HS-5 (cell line): ENCODE data around the gene CUL7.
"Not testable (repeated sequence)": the region's sequence is repeated elsewhere in the genome, so short reads cannot be mapped to it uniquely, and the experiment has no call there.

Source experiments
- DNase-seq: peaks from one replicate; pipeline ENCODE4 v3.0.0-alpha.2; 2012; ENCODE audit warnings: low read depth

Gene CUL7

DNA sequence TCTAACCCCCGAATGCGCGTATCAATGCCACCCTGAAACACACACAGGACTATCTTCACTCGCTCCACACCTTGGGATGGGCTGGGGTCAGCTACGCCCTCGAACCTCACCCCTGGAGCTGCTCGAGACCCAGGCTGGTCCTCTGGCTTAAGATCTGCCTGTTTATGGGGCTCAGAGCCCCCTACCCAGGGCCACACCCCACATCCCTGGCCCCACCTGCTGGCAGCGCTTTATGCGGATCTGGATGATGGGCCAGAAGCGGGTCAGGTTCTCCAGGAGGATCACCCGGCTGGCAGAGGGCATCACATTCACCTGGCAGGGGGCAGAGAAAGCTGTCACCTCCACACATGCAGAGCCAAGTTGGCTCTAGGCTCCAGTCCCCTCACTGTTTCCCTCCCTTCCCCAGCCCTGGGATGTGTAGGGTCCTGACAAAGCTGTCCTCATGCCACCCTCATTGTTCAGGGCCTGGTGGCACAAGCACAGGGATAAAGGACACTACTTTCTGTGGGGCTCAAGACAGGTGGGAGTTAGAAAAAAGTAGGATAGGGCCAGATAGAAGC, 8.2 kb downstream of the CUL7 start:
- DNase-seq, result no peak

- DNase-seq, result no peak
These were observed 10.3 kb downstream of the CUL7 start for GRCh38 chr6:43043310-43043709.

- DNase-seq, result not testable (repeated sequence)
These were observed 12.2 kb downstream of the CUL7 start for GRCh38 chr6:43041475-43041874.

- no peak for DNase-seq
These were observed 13.0 kb downstream of the CUL7 start for GRCh38 chr6:43040542-43041257.

GRCh38 chr6:43038727-43039126, 14.9 kb downstream of the CUL7 start:
- DNase-seq, result no peak

DNA sequence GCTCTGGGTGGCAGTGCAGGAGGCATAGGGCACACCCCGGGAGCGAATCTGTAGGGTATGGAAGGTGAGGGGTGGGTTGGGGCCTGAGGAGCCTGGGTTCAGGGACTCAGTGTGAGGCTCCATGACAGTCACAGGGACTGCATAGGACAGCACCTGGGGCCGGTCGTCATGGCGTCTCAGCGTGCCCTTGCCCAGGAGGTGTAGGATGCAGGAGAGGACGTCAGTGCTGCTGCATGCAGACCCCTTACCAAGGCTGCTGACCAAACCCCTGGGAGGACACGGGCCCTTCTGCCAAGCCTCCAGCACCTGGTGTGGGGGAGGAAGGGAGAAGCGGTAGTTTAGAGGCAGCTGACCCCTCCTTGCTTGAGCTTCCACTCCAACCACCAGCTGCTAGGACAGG, 15.9 kb downstream of the CUL7 start:
- DNase-seq, result no peak

DNA sequence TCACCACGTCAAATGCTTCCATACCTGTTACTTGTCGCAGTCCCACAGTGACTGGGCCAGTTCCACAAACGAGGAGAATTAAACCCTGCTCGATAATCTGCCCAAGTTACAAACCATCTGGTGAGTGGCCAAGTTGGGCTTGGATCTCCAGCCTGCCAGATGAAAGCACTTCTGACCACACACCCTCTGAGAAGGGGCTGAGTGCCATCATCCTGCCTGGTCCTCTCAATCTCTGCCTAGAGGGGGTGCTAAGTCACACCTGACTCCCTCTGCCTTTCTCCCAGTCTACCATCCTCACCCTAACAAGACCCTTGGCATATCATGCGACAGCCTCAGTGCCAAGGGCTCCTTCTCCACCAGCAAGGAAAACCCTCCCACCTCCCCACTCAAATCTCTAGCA, 16.5 kb downstream of the CUL7 start:
- DNase-seq, result no peak

DNA sequence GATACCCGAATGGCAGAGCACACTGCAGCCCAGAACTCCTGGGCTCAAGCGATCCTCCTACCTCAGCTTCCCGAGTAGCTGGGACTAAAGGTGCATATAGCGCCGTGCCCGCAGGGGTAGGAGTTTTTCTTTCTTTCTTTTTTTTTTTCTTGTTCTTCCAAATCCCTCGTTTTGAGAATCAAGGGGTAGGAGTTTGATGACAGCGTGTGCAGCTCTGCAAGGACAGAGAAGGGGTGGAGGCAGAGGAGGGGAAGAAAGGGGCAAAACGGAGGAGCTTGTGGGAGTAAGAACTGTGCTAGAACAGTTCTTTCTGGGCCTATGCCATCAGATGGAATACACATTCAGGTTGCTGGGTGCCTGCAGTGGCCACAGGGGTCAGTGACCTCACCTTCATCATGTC, 16.9 kb downstream of the CUL7 start:
- no peak for DNase-seq

DNA sequence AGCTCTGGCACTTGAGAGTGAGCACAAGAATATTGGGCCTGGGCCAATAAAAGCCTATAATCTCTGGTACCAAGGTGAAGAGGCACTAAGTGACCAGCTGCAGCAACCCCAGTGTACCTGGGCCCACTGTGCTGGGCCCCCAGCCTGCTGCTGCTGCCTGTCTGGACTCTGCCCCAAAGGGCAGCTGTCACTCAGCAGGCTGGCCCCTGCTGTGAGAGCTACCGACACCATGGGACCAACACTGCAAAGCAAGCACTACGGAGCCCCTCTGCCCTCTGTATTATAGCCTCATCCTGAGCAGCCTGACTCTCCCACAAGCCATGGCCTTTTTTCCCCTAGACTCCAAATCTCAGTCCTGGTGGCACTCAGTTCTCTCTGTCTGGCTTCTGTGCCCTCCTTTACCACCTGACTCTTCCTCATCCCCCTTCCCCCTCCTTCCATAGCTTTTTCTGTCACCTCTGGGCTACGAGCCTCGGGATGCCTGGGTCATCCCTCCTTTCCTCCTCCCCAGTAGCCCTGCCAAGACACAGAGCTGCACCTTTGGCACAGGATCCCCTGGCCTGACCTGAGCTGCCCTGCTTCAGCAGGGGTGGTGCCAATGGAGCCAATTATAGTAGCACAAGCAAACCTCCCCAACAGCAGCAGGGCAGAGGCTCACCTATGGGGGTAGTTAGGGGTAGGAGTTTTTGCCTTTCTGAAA, 18.0 kb downstream of the CUL7 start:
- DNase-seq, result no peak

DNA sequence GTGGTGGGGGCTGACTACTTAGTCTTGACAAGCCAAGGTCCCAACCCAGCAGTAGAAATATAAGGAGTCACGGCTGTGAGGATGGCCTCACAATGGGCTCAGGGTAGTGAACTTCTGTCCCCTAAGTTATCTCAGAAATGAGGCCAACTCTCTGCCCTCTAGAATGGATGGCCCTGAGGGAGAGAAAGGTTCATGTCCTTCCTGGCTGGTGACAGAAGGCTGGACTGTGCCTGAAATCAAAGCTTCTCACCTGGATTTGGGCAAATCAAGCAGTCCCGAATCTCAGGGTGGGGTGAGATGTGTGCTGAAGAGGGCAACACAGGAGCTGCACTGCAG, 19.5 kb downstream of the CUL7 start:
- DNase-seq, result no peak

DNA sequence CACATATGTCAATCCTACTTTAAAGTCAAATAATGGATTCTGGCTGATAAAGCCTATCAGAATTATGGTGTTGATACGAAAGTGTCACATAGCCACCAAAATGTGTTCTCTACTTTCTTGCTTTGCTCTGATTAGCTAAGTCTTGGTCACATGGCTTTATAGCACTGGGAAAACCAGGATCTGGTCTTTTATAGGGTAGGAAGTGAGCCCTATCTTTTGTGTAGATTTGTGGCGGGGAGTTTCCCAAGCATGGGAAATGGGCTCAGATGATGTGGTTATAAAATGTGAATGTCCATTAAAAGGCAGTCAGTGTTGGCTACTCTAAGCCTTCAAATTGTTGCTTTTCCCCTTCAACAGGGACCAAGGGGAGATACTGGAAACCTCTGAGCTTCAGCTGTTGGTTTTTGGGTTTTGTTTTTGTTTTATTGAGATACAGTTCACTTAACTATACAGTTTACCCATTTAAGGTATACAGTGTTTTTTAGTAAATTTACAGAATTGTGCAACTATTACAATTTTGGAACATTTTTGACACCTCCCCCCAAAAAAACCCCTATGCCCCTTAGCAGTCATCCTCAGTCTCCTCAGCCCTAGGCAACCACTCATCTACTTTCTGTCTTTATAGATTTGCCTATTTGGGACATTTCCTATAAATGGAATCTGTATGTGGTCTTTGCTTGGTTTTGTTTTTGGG, 20.0 kb downstream of the CUL7 start:
- DNase-seq, result no peak

DNA sequence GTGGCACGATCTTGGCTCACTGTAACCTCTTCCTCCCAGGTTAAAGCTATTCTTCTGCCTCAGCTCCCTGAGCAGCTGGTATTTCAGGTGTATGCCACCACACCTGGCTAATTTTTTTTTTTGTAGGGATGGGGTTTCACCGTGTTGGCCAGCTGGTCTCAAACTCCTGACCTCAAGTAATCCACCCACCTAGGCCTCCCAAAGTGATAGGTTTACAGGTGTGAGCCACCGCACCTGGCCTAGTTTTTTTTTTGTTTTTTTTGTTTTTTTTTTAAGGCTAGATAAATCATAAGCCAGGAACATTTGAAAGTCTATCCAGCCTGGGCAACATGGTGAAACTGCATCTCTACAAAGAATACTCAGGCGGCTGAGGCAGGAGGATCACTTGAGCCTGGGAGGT, 21.3 kb downstream of the CUL7 start:
- no peak for DNase-seq

DNA sequence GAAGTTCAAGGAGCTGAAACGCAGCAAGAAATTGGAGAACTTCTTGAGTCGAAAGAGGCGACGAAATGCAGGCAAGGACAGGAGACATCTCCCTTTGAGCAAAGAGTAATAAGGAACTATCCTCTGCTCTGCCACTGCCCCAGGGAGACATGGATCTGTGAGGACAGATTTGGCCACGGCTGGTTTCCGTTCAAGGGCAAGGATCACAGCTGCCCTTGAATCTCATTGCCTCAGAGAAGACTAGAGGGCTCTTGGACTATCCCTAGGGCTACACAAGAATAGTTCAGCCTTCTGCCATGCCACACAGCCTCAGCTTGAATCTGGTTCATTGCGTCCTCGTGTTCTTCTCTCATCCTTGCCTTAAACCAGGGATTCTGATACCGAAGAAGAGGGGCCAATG, 24.5 kb downstream of the CUL7 start:
- no peak for DNase-seq

- no peak for DNase-seq
These were observed 27.3 kb downstream of the CUL7 start for GRCh38 chr6:43026365-43026764.

DNA sequence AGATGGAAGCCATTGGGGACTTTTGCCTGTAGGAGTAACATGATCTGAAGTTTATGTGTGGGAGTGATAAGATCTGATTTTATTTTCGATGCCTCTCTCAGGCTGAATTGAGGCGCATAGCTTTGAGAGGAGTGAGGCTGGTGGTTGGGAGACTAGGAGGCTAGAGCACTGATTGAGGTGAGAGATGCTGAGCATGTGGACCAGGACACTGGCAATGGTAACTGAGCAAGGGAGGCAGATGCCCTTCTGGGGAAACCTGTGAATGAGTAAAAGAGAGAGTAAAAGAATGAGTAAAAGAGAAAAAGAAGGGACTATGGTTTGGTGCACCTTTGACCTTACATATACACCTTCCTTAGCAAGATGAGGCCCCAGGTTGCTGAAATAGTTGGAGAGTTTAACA, 29.2 kb downstream of the CUL7 start:
- no peak for DNase-seq

GRCh38 chr6:43021270-43022047, 32.2 kb downstream of the CUL7 start, which contains the start of gene RRP36:
TSS of gene RRP36 (plus strand) at chr6:43021623. CDS start at chr6:43021655, 32 bp downstream.
- DNase-seq, result peak; percentile 30

DNA sequence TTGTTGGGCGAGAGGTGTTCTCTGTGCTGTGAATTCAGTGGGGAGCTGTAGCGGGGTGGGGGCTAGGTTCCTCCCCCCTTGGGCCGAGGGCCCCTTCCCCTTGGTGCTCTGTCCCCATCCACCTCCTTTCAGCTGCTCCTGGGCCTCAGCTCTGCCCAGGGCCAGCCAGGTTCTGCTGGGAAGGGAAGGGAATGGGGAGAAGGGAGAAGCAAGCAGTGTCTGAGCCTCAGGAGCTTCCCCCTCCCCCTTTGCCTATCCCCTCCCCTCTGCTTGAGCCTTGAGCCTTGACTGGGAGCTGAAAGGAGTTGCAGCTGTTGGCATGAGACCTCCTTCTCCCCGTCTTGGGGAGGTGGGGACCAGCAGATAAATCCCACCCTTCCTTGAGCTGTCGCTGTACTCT, 32.8 kb downstream of the CUL7 start:
- DNase-seq, result no peak

- DNase-seq, result no peak
These were observed 33.5 kb downstream of the CUL7 start for GRCh38 chr6:43020052-43020705.

DNA sequence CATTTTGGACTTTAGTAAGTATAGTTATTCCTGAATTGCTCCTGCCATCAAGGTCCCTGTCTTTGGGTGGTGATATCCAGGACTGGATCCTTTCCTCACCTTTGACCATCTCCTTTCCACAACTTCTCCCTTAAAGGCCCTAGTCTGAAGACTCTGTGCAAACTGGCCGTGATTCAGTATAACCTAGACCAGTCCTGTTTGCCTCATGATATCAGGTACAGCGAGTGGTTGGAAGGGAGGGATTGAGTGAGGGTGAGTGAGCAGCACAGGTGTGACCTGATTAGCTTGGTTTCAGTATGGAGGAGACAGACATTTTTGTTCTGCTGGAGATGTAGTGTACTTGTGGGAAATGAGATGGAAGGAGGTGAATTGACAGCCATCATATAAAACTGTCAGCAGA, 34.5 kb downstream of the CUL7 start:
- no peak for DNase-seq

- no peak for DNase-seq
These were observed 36.7 kb downstream of the CUL7 start for GRCh38 chr6:43016943-43017334.

DNA sequence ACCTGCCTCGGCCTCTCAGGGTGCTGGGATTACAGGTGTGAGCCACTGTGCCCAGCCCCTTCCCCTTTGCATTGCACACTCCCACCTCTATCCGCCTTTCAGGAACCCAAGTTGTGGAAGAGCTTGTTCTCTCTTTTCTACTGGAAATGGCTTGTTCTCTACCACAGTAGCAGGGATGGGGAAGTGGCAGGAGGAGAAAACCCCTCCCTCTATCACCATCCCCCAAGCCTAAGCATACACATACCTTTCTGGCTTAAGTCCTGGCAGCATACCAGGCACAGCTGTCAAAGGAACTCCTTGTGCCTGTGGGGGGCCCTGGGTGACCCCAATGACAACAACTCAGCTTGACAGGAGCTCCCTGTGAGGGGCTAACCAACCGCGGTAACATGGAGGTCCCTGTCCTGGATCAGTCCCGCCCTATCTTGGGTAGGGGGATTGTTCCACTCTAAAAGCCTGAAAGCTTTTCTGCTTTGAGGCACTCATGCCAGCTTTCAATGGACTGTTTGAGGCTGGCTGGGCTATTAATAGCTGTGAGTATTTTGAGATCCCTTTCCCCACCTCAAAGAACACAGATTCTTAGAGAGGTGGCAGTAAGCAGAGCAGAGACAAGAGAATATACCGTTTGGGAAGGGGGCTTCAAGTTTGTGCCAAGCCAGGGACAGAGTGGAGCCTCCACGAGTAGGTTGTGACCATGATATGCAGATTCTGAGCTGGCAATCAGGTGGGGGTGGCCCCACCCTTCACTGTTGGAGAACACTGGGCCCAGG, 37.3 kb downstream of the CUL7 start:
- DNase-seq, result no peak
